GM13977 (cell line): ENCODE data around the gene ARL5A.
A peak's percentile ranks its signal among the peaks of the same experiment; 100 is the strongest.

Experiments
- DNase-seq: peaks from one replicate; pipeline ENCODE4 v3.0.0; 2012; ENCODE audit warnings: low spot score
- in situ Hi-C: fragments of 300-500 bp; cut with MboI; formaldehyde crosslinking; loops from one replicate; pipeline ENCODE4 v1.12.0; 2022; ENCODE audit warnings: low sequenced_read_pairs, low pct_unique_long_range_greater_than_20kb, mixed read lengths, inconsistent platforms; ENCODE audit not compliant: unreplicated experiment
- TF ChIP-seq, protein P1 (sequence below): IDR thresholded peaks from 2 replicates; pipeline ENCODE4 v1.5.1; 2012; ENCODE audit warnings: mild to moderate bottlenecking, control low read depth; ENCODE audit not compliant: insufficient read depth; ENCODE audit errors: extremely low read depth, missing control alignments

Gene ARL5A

DNA sequence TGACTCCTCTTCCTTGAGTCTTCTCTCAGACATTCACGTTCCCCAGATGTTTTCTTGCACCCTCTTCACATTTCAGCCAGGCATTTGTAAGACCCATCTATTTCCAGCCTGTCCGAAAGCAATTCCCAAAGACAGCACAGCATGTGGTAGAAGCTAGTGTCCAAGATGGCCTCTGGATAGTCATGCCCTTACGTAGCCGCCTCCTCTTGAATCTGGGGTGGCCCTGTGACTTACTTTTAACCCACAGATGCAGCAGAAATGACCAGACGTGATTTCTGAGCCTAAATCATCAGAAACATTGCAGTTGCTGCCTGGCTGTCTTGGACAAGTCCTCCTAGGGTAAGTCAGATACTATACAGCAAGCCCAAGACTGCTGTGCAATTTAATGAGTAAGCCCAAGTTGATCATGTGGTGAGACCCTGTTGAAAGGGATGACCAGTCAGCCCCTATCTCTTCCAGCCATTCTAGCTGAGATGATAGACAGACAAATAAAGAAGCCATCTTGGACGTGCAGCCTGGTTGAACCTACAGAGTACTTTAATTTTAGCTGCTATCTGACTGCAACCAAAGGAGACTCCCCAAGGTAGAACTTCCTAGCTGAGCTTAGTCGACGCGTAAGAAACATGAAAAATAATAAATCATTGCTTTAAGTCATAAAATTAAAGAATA is 12.3 kb downstream of the ARL5A start:
- DNase-seq = no peak
- in situ Hi-C loops = no loop called here
- TF ChIP-seq, protein P1, sequence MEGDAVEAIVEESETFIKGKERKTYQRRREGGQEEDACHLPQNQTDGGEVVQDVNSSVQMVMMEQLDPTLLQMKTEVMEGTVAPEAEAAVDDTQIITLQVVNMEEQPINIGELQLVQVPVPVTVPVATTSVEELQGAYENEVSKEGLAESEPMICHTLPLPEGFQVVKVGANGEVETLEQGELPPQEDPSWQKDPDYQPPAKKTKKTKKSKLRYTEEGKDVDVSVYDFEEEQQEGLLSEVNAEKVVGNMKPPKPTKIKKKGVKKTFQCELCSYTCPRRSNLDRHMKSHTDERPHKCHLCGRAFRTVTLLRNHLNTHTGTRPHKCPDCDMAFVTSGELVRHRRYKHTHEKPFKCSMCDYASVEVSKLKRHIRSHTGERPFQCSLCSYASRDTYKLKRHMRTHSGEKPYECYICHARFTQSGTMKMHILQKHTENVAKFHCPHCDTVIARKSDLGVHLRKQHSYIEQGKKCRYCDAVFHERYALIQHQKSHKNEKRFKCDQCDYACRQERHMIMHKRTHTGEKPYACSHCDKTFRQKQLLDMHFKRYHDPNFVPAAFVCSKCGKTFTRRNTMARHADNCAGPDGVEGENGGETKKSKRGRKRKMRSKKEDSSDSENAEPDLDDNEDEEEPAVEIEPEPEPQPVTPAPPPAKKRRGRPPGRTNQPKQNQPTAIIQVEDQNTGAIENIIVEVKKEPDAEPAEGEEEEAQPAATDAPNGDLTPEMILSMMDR = no peak

DNA sequence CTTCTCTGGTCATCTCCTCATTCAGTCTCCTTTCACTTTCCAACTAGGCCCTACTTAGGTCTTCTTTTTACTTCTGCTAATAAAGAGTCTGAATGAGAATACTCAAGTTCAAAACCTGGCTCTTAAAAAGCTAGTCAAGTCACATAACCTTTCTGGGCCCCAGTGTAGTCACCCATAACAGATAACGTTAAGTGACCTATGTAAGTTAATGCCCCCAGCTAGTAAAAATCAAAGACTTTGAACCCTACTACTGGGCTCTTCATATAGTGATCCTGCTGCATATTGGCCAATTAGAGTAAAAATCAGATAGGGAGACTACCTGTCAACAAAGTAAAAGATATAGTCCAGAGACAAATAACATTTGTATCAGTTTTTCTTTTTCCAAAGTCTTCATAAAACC is 17.7 kb downstream of the ARL5A start:
- no peak for DNase-seq
- TF ChIP-seq, protein P1 = no peak
- in situ Hi-C loops = no loop called here

DNA sequence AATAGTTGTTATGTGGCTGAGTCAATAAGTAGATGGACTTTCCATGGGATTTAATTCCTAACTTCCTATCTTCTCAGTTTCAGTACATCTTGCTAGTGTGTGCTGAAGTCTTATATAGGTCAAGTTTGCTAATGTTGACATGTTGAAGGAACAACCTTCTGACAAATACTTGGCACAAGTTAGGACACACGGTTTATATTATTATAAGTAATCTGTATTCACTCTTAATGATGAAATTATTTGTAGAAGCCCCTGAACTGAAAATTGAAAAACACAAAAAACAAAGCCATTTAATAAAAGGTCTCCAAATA is 19.2 kb downstream of the ARL5A start:
- no peak for DNase-seq
- in situ Hi-C loops = no loop called here
- TF ChIP-seq, protein P1 = no peak

DNA sequence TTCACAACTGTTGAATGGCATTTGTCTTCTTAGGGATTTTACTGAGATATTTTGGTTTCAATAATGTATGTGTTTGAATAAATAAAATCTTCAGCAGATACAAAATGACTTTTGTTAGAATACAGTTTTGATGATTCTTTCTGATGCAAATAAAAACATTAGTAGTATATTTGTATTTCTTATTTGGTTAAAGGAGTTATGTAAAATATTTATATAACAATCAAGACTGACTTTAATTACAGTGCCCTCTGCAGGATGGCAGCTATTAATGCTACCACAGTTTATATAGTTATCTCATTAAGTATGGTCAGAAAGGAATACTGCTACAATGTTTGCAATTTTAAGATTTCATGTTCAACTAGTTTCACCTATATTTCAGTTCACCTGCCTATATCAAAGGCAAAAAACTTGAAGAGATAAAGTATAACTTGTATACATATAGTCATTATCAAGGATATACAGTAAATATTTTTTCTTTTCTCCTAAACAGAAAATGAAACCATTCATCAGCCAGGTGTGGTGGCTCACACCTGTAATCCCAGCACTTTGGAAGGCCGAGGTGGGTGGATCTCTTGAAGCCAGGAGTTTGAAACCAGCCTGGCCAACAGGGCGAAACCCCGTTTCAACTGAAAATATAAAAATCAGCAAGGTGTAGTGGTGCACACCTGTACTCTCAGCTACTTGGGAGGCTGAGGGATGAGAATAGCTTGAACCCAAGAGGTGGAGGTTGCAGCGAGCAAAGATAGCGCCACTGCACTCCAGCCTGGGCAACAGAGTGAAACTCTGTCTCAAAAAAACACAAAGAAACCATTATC is 19.8 kb downstream of the ARL5A start:
- TF ChIP-seq, protein P1 = peak; percentile 32
- in situ Hi-C loops = no loop called here
- no peak for DNase-seq

DNA sequence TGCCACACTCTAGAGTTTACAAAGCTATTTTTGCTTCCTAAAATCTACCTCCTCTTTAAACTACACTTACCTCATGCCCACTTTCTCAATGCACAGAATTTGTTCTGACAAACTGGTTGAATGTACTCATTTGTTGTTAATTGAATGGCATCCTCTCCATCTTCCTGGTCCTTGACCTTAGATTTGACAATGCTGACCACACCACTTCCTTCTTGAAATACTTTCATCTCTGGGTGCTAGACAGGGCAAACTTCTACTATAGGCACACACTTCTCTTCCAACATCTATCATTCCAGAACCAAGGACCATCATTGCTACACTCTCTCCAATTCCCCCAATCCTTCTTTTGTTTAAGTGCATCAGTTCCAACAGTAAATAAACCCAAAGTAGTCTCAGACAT is 22.3 kb downstream of the ARL5A start:
- TF ChIP-seq, protein P1 = no peak
- in situ Hi-C loops = no loop called here
- DNase-seq = no peak

- in situ Hi-C loops = no loop called here
- DNase-seq = no peak
- TF ChIP-seq, protein P1 = no peak
These were observed 22.9 kb downstream of the ARL5A start for GRCh38 chr2:151805343-151805742.

GRCh38 chr2:151803811-151804210 is 24.4 kb downstream of the ARL5A start:
- in situ Hi-C loops = no loop called here

More at GRCh38 chr2:151803811-151804210, 24.4 kb downstream of the ARL5A start:
- no peak for DNase-seq
- TF ChIP-seq, protein P1 = no peak
